Liver (tissue), 9 donors: ENCODE measurements around the gene DCAF4L1. TPM values are rescaled to one million over a fixed set of nuclear protein-coding genes. Genes with fewer than 3 reads are reported as not detected.

Experiments used
- DNase-seq: peaks from one replicate; pipeline ENCODE4 v3.0.0-alpha.2; 2017; ENCODE audit warnings: low spot score
- H3K27ac ChIP-seq, 2 donors: one replicate each; pipeline ENCODE4 v1.7.0; 2013; ENCODE audit warnings: inconsistent platforms in 2 of 2, low read length in 2 of 2, control low read depth in 1 of 2, low read depth in 1 of 2, mild to moderate bottlenecking in 1 of 2
- H3K27me3 ChIP-seq, 4 donors: one replicate each; pipeline versions ENCODE4 v1.6.1 to v1.7.0; 2013; ENCODE audit warnings: low read length in 3 of 4, inconsistent platforms in 1 of 4, mild to moderate bottlenecking in 1 of 4, moderate library complexity in 1 of 4; ENCODE audit not compliant: control insufficient read depth in 4 of 4, insufficient read depth in 4 of 4
- H3K36me3 ChIP-seq, 4 donors: one replicate each; pipeline versions ENCODE4 v1.6.1 to v1.7.0; 2013; ENCODE audit warnings: low read length in 3 of 4, mild to moderate bottlenecking in 3 of 4, low read depth in 1 of 4, moderate library complexity in 1 of 4; ENCODE audit not compliant: control insufficient read depth in 4 of 4, insufficient read depth in 3 of 4
- H3K4me1 ChIP-seq, 4 donors: one replicate each; pipeline versions ENCODE4 v1.6.1 to v1.7.0; 2013; ENCODE audit warnings: low read length in 3 of 4, mild to moderate bottlenecking in 3 of 4, moderate library complexity in 1 of 4; ENCODE audit not compliant: control insufficient read depth in 4 of 4, insufficient read depth in 4 of 4
- H3K4me3 ChIP-seq, 3 donors: one replicate each; pipeline versions ENCODE4 v1.6.1 to v1.7.0; 2013; ENCODE audit warnings: low read length in 3 of 3, control low read depth in 1 of 3, low read depth in 1 of 3, mild to moderate bottlenecking in 1 of 3
- H3K9ac ChIP-seq, 2 donors: one replicate each; pipeline ENCODE4 v1.7.0; 2013; ENCODE audit warnings: low read length in 2 of 2, mild to moderate bottlenecking in 2 of 2, moderate library complexity in 2 of 2, control low read depth in 1 of 2, low read depth in 1 of 2
- H3K9me3 ChIP-seq, 4 donors: one replicate each; pipeline versions ENCODE4 v1.6.1 to v1.7.0; 2013; ENCODE audit warnings: low read length in 3 of 4; ENCODE audit not compliant: control insufficient read depth in 4 of 4
- ATF3 ChIP-seq: IDR thresholded peaks from 2 replicates; pipeline ENCODE4 v1.6.1; 2016; ENCODE audit warnings: antibody characterized with exemption
- CTCF ChIP-seq: fragments of 150-350 bp; IDR thresholded peaks from 2 replicates; pipeline ENCODE4 v1.5.1; 2017; ENCODE audit warnings: improper control_type of control experiment, low read depth, low read length; ENCODE audit not compliant: missing input control
- EGR1 ChIP-seq, 2 donors: IDR thresholded peaks; 2 replicates each; pipeline ENCODE4 v1.6.1; 2016 to 2018; ENCODE audit warnings: antibody characterized with exemption in 2 of 2, low read depth in 2 of 2
- FOXA1 ChIP-seq: IDR thresholded peaks from 2 replicates; pipeline ENCODE4 v1.6.1; 2016; ENCODE audit warnings: antibody characterized with exemption
- GABPA ChIP-seq, 2 donors: IDR thresholded peaks in 1 of 2; conservative IDR thresholded peaks in 1 of 2; 2 replicates each; pipeline ENCODE4 v1.6.1; 2016; ENCODE audit warnings: antibody characterized with exemption in 2 of 2, mild to moderate bottlenecking in 1 of 2, moderate library complexity in 1 of 2
- HNF4A ChIP-seq, 2 donors: conservative IDR thresholded peaks; 2 replicates each; pipeline ENCODE4 v1.6.1; 2016; ENCODE audit warnings: antibody characterized with exemption in 2 of 2, mild to moderate bottlenecking in 2 of 2
- HNF4G ChIP-seq: IDR thresholded peaks from 2 replicates; pipeline ENCODE4 v1.6.1; 2016; ENCODE audit warnings: antibody characterized with exemption
- JUND ChIP-seq, 2 donors: IDR thresholded peaks; 2 replicates each; pipeline ENCODE4 v1.6.1; 2016; ENCODE audit warnings: antibody characterized with exemption in 2 of 2
- NR2F2 ChIP-seq: IDR thresholded peaks from 2 replicates; pipeline ENCODE4 v1.6.1; 2016; ENCODE audit warnings: antibody characterized with exemption
- RAD21 ChIP-seq, 2 donors: IDR thresholded peaks; 2 replicates each; pipeline ENCODE4 v1.6.1; 2016; ENCODE audit warnings: antibody characterized with exemption in 2 of 2, mild to moderate bottlenecking in 2 of 2
- SP1 ChIP-seq: IDR thresholded peaks from 2 replicates; pipeline ENCODE4 v1.6.1; 2018; ENCODE audit warnings: antibody characterized with exemption, mild to moderate bottlenecking
- TAF1 ChIP-seq: conservative IDR thresholded peaks from 2 replicates; pipeline ENCODE4 v1.6.1; 2016; ENCODE audit warnings: antibody characterized with exemption, mild to moderate bottlenecking
- YY1 ChIP-seq: IDR thresholded peaks from 2 replicates; pipeline ENCODE4 v1.6.1; 2016; ENCODE audit warnings: antibody characterized with exemption, mild to moderate bottlenecking
- ZBTB33 ChIP-seq: IDR thresholded peaks from 2 replicates; pipeline ENCODE4 v1.6.1; 2016; ENCODE audit warnings: antibody characterized with exemption
- WGBS: extraction: QIAGEN DNeasy Blood & Tissue Kit; methylation state at CpG from one replicate; pipeline ENCODE4 v1.1.7; 2013; 5-methylcytosine and 5-hydroxymethylcytosine counted together
- polyA plus RNA-seq, 2 donors: library from polyadenylated mRNA; stranded (reverse) in 1 of 2; unstranded in 1 of 2; fragments of 200-250 nt in 1 of 2; fragments of >200 nt in 1 of 2; fragmentation: Nextera tagmentation in 1 of 2; extraction: Ambion mirVana in 1 of 2; gene quantifications; one replicate each; pipeline versions ENCODE4 v1.2.1 to v1.2.3, GENCODE V29; 2013 to 2015
- total RNA-seq, 2 donors: library from RNA; depleted of rRNA; stranded (reverse); fragments of >200 nt; gene quantifications; one replicate each; pipeline ENCODE4 v1.2.3, GENCODE V29; 2014
- donor health status: healthy.
- donor health status: healthy.
- donor health status: healthy.
- donor health status: healthy.
- donor health status: healthy.

The DCAF4L1 gene
- total and polyA plus RNA-seq, 4 donors = under 0.01 to 0.59 (median 0.06) TPM

GRCh38 chr4:42008011-42008786 lies 26.6 kb downstream of the DCAF4L1 start (continued):
- TF ChIP-seq FOXA1 = no peak
- TF ChIP-seq YY1 = no peak
- TF ChIP-seq CTCF = no peak
- no peak for TF ChIP-seq JUND (IDR thresholded peaks at IDR 0.05)
- TF ChIP-seq ATF3 = no peak

GRCh38 chr4:42015438-42015837 lies 33.9 kb downstream of the DCAF4L1 start:
- peaks cover 0 to 4% (median 0%) of the 10 kb centered on the region in 4 donors for H3K4me1 ChIP-seq
- no peak for TF ChIP-seq TAF1
- TF ChIP-seq CTCF = no peak
- no peak for TF ChIP-seq YY1
- no peak for TF ChIP-seq EGR1 (IDR thresholded peaks at IDR 0.05; ENCODE audit: low read depth in 2 of 2)
- TF ChIP-seq GABPA (IDR thresholded peaks at IDR 0.05 in 1 of 2, conservative IDR thresholded peaks at IDR 0.05 in 1 of 2) = no peak
- TF ChIP-seq HNF4A (conservative IDR thresholded peaks at IDR 0.05) = no peak
- TF ChIP-seq ZBTB33 = no peak
- TF ChIP-seq NR2F2 = no peak
- TF ChIP-seq RAD21 (IDR thresholded peaks at IDR 0.05) = no peak
- TF ChIP-seq ATF3 = no peak
- no peak for TF ChIP-seq HNF4G
- no peak for TF ChIP-seq SP1
- DNase-seq = no peak
- H3K36me3 ChIP-seq = peaks cover 0 to 2% (median 0%) of the 10 kb centered on the region in 4 donors
- no peak overlapping the region for H3K27ac ChIP-seq
- H3K4me3 ChIP-seq = no peak overlapping the region
- no peaks in the 10 kb centered on the region for H3K9me3 ChIP-seq
- no peaks in the 10 kb centered on the region for H3K27me3 ChIP-seq
- H3K9ac ChIP-seq = no peak overlapping the region
- WGBS = 95% methylated on average over 2 of the region's 2 CpGs
